ENCODE results near the gene EVA1C. TPM values are rescaled to one million over a fixed set of nuclear protein-coding genes. Genes with fewer than 3 reads are reported as not detected.

Gene EVA1C
- total and polyA plus RNA-seq, 2 donors from 2014 or later = 13.8 to 63.4 TPM

DNA sequence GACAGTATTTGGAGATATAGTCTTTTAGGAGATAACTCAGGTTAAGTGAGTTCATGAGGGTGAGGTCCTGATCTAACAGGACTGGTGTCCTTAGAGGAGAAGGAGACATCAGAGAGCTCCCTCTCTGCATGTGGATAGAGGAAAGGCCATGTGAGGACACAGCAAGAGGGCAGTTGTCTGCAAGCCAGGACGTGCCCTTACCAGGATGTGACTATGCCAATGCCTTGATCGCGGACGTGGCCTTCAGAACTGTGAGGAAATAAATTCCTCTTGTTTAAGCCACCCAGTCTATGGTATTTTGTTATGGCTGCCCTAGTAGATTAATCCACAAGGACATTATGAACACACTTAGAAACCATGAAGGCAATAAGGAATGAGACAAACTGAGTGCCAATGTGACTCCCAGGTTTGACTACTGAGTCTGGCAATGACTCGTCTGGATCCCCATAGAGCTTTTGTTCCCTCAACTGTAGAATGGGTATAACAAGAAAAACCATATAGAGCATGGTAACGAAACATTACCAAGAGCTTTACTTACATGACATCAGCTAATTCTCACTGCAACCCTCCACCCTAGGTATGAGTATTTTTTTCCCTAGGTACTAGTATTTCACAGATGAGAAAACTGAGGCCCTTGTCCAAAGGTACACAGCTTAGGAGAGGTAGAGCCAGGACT lies 26.2 kb upstream of the EVA1C start:
- DNase-seq (no peak), FAIRE-seq (no peak)
- no peak overlapping the region for H3K4me3 ChIP-seq (ENCODE audit: low read length in 3 of 3)
- H3K27ac ChIP-seq (ENCODE audit: low read depth in 2 of 2, low read length in 2 of 2) = no peak overlapping the region
- H3K4me1 ChIP-seq (ENCODE audit: control insufficient read depth in 2 of 3, insufficient read depth in 2 of 3, low read depth in 1 of 3, low read length in 3 of 3) = no peaks in the 10 kb centered on the region
- no peaks in the 10 kb centered on the region for H3K9me3 ChIP-seq (ENCODE audit: control insufficient read depth in 2 of 3, insufficient read depth in 1 of 3, low read length in 3 of 3)
- TF ChIP-seq, protein P1, sequence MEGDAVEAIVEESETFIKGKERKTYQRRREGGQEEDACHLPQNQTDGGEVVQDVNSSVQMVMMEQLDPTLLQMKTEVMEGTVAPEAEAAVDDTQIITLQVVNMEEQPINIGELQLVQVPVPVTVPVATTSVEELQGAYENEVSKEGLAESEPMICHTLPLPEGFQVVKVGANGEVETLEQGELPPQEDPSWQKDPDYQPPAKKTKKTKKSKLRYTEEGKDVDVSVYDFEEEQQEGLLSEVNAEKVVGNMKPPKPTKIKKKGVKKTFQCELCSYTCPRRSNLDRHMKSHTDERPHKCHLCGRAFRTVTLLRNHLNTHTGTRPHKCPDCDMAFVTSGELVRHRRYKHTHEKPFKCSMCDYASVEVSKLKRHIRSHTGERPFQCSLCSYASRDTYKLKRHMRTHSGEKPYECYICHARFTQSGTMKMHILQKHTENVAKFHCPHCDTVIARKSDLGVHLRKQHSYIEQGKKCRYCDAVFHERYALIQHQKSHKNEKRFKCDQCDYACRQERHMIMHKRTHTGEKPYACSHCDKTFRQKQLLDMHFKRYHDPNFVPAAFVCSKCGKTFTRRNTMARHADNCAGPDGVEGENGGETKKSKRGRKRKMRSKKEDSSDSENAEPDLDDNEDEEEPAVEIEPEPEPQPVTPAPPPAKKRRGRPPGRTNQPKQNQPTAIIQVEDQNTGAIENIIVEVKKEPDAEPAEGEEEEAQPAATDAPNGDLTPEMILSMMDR (IDR thresholded peaks at IDR 0.05; ENCODE audit: borderline replicate concordance, extremely low read depth, insufficient read depth) = no peak
- H3K9ac ChIP-seq (ENCODE audit: low read length in 3 of 3) = no peak overlapping the region
- intact Hi-C loops (cut with DNase I) = no loop called here
- no peaks in the 10 kb centered on the region for H3K27me3 ChIP-seq (ENCODE audit: control insufficient read depth, insufficient read depth, low read length)
- H3K36me3 ChIP-seq (ENCODE audit: control insufficient read depth in 2 of 3, insufficient read depth in 3 of 3, low read length in 3 of 3) = peaks cover 4 to 22% (median 14%) of the 10 kb centered on the region in 3 donors

DNA sequence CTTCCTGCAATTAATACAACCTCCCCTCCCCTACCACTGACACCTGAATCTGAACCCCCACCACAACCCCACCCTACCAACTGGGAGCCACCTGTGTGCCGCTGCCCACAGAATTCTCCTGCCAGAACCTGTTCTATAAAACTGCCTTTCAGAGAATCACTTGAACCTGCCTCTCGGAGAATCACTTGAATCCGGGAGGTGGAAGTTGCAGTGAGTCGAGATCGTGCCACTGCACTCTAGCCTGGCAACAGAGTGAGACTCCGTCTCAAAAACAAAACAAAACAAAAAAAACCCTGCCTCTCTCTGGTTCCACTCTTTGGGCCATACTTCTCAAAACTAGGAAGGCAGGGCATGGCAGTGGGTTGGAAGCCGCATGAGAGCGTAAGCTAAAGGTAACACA lies 25.4 kb upstream of the EVA1C start:
- intact Hi-C loops (cut with DNase I) = no loop called here
- Histone ChIP-seq H3K27ac (ENCODE audit: low read depth in 2 of 2, low read length in 2 of 2) (no peak overlapping the region), H3K9me3 (ENCODE audit: control insufficient read depth in 2 of 3, insufficient read depth in 1 of 3, low read length in 3 of 3) (no peaks in the 10 kb centered on the region), H3K27me3 (ENCODE audit: control insufficient read depth, insufficient read depth, low read length) (no peaks in the 10 kb centered on the region), H3K4me3 (ENCODE audit: low read length in 3 of 3) (no peak overlapping the region), H3K9ac (ENCODE audit: low read length in 3 of 3) (no peak overlapping the region), H3K36me3 (ENCODE audit: control insufficient read depth in 2 of 3, insufficient read depth in 3 of 3, low read length in 3 of 3) (peaks cover 4 to 22% (median 14%) of the 10 kb centered on the region in 3 donors), H3K4me1 (ENCODE audit: control insufficient read depth in 2 of 3, insufficient read depth in 2 of 3, low read depth in 1 of 3, low read length in 3 of 3) (peaks cover 3 to 4% (median 3%) of the 10 kb centered on the region in 3 donors)
- TF ChIP-seq, protein P1 (IDR thresholded peaks at IDR 0.05; ENCODE audit: borderline replicate concordance, extremely low read depth, insufficient read depth) = no peak
- FAIRE-seq (no peak), DNase-seq (no peak)

DNA sequence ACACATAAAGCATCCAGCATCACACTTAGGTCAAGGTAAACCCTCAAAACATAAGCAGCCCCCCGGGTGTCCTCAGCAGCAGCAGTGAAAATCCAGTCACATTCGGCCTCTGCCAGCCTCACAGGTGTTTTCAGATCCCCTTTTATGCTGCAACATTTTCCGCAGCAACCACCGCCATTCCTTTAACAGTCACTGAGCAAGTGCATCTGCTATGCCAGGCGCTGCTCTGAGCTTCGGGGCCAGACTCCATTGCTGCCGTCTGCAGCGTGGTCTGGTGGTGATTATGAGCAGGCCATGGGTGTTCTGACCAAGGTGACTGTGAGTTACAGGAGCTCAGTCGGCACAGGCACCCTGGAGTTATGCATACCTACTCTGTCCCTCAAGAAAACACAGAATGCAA lies 24.2 kb upstream of the EVA1C start:
- Histone ChIP-seq H3K36me3 (ENCODE audit: control insufficient read depth in 2 of 3, insufficient read depth in 3 of 3, low read length in 3 of 3) (peaks cover 4 to 11% (median 11%) of the 10 kb centered on the region in 3 donors), H3K9me3 (ENCODE audit: control insufficient read depth in 2 of 3, insufficient read depth in 1 of 3, low read length in 3 of 3) (no peaks in the 10 kb centered on the region), H3K4me1 (ENCODE audit: control insufficient read depth in 2 of 3, insufficient read depth in 2 of 3, low read depth in 1 of 3, low read length in 3 of 3) (peaks cover 4 to 6% (median 5%) of the 10 kb centered on the region in 3 donors), H3K4me3 (ENCODE audit: low read length in 3 of 3) (no peak overlapping the region), H3K9ac (ENCODE audit: low read length in 3 of 3) (no peak overlapping the region), H3K27ac (ENCODE audit: low read depth in 2 of 2, low read length in 2 of 2) (no peak overlapping the region), H3K27me3 (ENCODE audit: control insufficient read depth, insufficient read depth, low read length) (no peaks in the 10 kb centered on the region)
- DNase-seq (no peak), FAIRE-seq (no peak)
- intact Hi-C loops (cut with DNase I) = no loop called here
- TF ChIP-seq, protein P1 (IDR thresholded peaks at IDR 0.05; ENCODE audit: borderline replicate concordance, extremely low read depth, insufficient read depth) = no peak
